AG09319 (cell line): ENCODE results near the gene PASK.

Source experiments
- DNase-seq: peaks from one replicate; pipeline ENCODE4 v3.0.0-alpha.2; 2010; ENCODE audit warnings: low read depth; ENCODE audit errors: extremely low read depth
- TF ChIP-seq, protein P1 (sequence below): IDR thresholded peaks from 2 replicates; pipeline ENCODE4 v1.5.1; 2011; ENCODE audit warnings: low read depth, mild to moderate bottlenecking, inconsistent platforms, low read length, moderate library complexity

The PASK gene

DNA sequence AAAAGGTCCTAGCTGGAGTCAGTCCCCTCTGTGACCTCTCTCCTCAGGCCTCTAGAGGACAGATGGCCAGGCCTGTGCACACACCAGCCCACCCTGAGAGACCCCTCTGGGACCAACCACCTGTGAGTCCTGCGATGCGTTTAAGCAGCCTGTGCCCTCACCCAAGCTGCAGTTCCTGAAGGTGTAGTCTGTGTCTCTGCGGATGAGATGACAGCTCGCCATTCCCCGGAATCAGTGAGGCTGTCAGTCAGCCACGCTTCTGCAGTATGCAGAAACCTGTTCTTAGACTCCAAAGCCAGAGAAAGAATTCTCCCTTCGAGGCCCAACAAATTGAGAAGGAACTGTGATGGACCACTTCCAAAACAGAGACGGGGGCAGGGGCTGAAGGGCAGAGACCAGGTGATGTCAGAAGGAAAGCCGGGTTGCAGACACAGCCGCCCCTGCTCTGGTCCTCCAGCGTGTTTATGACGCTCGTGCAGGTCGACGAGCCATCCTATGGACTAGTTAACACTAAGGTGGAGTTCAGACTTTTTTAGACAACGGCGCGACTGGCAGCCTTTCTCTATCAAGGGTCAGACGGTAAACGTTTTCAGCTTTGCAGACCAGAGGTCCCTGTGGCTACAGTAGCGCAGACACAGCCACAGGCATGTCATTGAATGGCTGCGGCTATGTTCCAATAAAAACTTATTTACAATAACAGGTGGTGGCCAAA lies 57.4 kb downstream of the PASK start:
- TF ChIP-seq, protein P1, sequence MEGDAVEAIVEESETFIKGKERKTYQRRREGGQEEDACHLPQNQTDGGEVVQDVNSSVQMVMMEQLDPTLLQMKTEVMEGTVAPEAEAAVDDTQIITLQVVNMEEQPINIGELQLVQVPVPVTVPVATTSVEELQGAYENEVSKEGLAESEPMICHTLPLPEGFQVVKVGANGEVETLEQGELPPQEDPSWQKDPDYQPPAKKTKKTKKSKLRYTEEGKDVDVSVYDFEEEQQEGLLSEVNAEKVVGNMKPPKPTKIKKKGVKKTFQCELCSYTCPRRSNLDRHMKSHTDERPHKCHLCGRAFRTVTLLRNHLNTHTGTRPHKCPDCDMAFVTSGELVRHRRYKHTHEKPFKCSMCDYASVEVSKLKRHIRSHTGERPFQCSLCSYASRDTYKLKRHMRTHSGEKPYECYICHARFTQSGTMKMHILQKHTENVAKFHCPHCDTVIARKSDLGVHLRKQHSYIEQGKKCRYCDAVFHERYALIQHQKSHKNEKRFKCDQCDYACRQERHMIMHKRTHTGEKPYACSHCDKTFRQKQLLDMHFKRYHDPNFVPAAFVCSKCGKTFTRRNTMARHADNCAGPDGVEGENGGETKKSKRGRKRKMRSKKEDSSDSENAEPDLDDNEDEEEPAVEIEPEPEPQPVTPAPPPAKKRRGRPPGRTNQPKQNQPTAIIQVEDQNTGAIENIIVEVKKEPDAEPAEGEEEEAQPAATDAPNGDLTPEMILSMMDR = no peak
- no peak for DNase-seq

DNA sequence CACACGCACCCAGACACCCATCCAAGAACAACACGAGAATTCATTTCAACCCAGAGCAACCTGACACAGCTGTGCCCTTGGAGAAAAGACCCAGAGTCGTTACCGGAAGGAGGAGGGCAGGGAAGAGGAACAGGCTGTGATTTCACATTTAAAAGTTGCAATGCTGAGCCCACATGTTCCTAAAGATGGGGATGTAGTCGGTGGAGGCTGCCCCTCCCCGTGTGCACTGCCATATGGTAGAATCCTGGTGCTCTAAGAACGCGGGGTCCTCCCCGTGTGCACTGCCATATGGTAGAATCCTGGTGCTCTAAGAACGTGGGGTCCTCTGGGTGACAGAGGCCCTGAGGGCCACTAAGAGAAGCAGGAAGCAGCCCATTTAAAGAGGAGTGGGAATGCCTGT lies 58.1 kb downstream of the PASK start:
- TF ChIP-seq, protein P1 = no peak
- DNase-seq = no peak

DNA sequence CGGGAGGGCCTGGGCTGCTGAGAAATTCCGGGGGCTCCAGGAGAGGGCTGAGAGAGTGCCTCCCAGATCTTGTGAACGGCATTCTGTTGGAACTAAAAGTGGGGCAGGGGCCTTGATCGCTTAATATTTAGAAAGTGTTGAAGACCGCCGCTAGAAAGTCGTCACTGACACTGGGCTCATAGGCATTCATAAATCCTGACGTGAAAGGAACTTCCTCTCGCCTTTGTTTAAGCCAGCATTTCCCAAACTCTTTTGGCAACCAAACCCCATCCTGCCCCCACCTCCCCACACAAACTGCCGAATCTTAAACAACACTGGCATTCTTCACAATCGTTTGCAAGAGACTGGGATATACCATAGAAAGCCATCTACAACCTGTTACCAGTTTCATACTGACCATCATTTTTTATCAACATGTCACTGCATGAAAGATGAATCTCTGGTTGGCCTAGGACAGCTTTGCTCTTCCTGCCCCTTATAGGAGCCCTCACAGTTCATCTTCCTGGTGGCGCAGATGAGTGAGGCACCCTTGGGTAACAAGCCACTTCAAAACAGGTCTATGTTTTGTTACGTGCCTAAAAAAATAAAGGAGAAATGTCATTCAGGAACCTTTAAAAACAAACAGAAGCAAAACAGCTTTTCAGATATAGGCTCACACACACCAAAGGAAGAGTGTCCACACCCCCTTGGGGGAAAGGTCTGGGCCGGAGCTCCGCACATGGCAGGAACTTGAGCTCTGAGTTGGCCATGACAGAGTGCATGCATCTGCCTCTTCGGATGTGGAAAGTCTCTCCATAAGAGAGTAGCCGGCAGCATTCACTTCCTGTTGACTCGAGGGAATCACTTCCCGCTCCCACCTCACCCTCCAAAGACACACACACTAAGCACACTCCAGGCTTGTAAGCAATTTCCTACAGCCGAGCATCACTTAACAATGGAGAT lies 60.2 kb downstream of the PASK start:
- DNase-seq = no peak
- TF ChIP-seq, protein P1 = no peak

DNA sequence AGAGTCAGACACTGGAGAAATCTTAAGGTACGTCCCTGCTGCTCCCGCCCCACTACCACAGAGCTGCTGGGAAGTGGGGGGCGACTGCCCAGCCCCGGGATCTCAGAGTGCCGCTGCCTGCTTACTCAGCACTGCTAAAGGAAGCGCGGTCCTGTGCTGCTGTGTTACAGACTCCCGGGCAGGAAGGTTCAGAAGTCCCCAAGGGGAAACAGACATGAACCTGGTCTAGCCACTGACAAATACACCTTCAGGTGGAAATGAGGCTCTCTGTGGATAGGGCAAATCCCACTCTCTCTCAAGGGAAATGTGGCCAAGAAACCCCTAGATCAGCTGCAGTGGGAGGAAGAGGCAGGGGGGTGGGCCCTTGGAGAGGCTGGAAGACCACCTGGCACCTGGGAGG lies 60.9 kb downstream of the PASK start:
- TF ChIP-seq, protein P1 = no peak
- no peak for DNase-seq

DNA sequence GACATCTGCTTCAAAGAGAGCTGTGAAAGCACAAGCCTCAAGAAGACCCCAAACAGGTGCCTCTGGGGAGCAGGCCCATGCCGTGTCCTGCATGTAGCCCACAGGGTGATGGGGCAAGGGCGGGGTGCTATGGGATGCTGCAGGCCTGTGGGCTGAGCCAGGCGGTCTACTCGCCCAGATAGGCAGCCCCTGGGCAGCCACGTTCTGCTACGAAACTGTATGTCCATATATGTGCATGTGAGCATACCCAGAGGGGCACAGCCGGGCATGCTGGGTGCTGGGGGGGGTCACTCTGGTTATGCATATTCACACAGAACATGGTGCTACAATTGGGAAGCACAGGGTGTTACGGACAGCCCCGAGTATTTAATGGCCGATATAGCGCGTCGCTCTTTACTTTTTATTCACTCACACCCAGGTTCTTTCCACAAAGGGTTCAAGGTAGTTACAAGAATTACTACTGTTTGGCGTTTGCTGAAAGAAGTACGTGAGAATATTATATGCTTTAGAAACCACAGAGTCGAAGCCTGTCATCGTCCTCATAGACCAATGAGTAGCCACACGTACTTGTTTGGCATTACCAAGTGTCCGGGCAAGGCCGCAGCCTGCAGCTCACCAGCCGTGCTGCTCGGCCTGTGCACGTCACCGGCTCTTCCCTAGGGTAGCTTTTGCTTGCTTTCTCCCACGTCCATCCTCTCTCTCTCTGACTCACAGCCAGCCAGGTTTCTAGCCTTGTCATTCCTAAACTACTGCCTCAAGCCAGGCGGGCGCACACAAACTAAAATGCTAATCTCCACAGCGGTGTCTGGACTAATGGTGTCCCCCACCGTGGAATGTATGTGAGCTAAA lies 61.6 kb downstream of the PASK start:
- TF ChIP-seq, protein P1 = no peak

DNA sequence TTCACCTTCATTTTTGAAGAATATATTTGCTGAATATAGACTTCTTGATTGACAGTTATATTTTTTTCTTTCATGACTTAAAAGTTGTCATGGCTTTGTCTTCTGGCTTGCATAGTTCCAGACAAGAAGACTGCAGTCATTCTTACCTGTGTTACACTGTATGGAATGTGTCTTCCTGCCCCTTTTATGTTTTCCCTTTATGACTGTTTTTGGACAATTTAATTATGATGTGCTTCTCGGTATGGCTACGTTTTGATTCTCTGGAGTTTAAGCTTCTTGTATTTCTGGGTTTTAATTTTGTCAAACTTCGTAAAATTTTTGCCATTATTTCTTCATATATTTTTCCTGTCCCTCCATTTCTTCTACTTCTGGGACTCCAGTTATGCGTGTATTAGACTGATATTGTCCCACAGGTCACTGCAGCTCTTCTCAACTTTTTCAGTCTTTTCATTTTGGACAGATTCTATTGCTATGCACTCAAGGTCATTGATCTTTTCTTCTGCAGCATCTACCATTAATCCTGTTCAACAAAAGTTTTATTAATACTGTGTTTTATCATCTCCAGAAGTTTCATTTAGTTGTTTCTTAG lies 64.3 kb downstream of the PASK start:
- DNase-seq = no peak
- TF ChIP-seq, protein P1 = no peak

More for the DNA sequence above, 61.6 kb downstream of the PASK start:
- DNase-seq = no peak
